Neural cell (in vitro differentiated cells): ENCODE measurements around the gene ZBED4. TPM values are rescaled to one million over a fixed set of nuclear protein-coding genes. Genes with fewer than 3 reads are reported as not detected.
A peak's percentile ranks its signal among the peaks of the same experiment; 100 is the strongest.

Experiments
- H2AFZ ChIP-seq: fragments of 200-600, 300-800 bp; sonication (generic), shearing (Covaris generic); 2 replicates; pipeline ENCODE4 v1.6.0; 2014; ENCODE audit warnings: low read depth, mild to moderate bottlenecking, antibody characterized with exemption, low read length, moderate library complexity
- H3F3A ChIP-seq: fragments of 200-600 bp; shearing (Covaris generic); 2 replicates; pipeline ENCODE4 v1.6.1; 2016; ENCODE audit warnings: mild to moderate bottlenecking, moderate library complexity, mixed read lengths, antibody characterized with exemption, low read length; ENCODE audit not compliant: insufficient read depth, poor library complexity, severe bottlenecking
- H3K27ac ChIP-seq: fragments of 200-600, 300-800 bp; sonication (generic), shearing (Covaris generic); 2 replicates; pipeline ENCODE4 v1.5.1; 2014; ENCODE audit warnings: mild to moderate bottlenecking, low read length, moderate library complexity
- H3K27me3 ChIP-seq: fragments of 300-800, 200-600 bp; sonication (generic), shearing (Covaris generic); 2 replicates; pipeline ENCODE4 v1.6.0; 2014; ENCODE audit warnings: mild to moderate bottlenecking, low read depth, low read length, moderate library complexity; ENCODE audit not compliant: insufficient read depth
- H3K36me3 ChIP-seq: fragments of 300-800, 200-600 bp; sonication (generic), shearing (Covaris generic); 2 replicates; pipeline ENCODE4 v1.5.1; 2014; ENCODE audit warnings: mild to moderate bottlenecking, antibody characterized with exemption, low read length, moderate library complexity; ENCODE audit not compliant: insufficient read depth
- H3K4me2 ChIP-seq: fragments of 300-800, 200-600 bp; sonication (generic), shearing (Covaris generic); 2 replicates; pipeline ENCODE4 v1.6.0; 2014; ENCODE audit warnings: mild to moderate bottlenecking, low read length
- H3K4me3 ChIP-seq: fragments of 300-800, 200-600 bp; sonication (generic), shearing (Covaris generic); 2 replicates; pipeline ENCODE4 v1.5.1; 2014; ENCODE audit warnings: mild to moderate bottlenecking, low read length, moderate library complexity
- H3K79me2 ChIP-seq: fragments of 200-600 bp; shearing (Covaris generic); replicated peaks from 2 replicates; pipeline ENCODE4 v1.6.0; 2014; ENCODE audit warnings: mild to moderate bottlenecking, low read length, moderate library complexity; ENCODE audit not compliant: insufficient read depth
- H3K9ac ChIP-seq: fragments of 300-800, 200-600 bp; sonication (generic), shearing (Covaris generic); 2 replicates; pipeline ENCODE4 v1.6.1; 2016; ENCODE audit warnings: mild to moderate bottlenecking, low read length, mixed read lengths
- H3K9me2 ChIP-seq: fragments of 200-600 bp; shearing (Covaris generic); 2 replicates; pipeline ENCODE4 v1.6.1; 2016; ENCODE audit warnings: mild to moderate bottlenecking, low read length, mixed read lengths; ENCODE audit not compliant: insufficient read depth
- H3K9me3 ChIP-seq: fragments of 200-600, 300-800 bp; sonication (generic), shearing (Covaris generic); 2 replicates; pipeline ENCODE4 v1.6.1; 2016; ENCODE audit warnings: mild to moderate bottlenecking, mixed run types, low read length, moderate library complexity, mixed read lengths
- H4K20me1 ChIP-seq: fragments of 200-600 bp; shearing (Covaris generic); 2 replicates; pipeline ENCODE4 v1.6.1; 2016; ENCODE audit warnings: mild to moderate bottlenecking, mixed run types; ENCODE audit not compliant: insufficient read depth
- CTCF ChIP-seq: fragments of 450-650 bp; IDR thresholded peaks from 2 replicates; pipeline ENCODE4 v1.5.1; 2014; ENCODE audit warnings: antibody characterized with exemption, mild to moderate bottlenecking, moderate library complexity; ENCODE audit not compliant: poor library complexity, severe bottlenecking
- EP300 ChIP-seq: fragments of 450-650 bp; conservative IDR thresholded peaks from 2 replicates; pipeline ENCODE4 v1.6.1; 2014; ENCODE audit warnings: antibody characterized with exemption, mild to moderate bottlenecking, moderate library complexity; ENCODE audit not compliant: poor library complexity, severe bottlenecking
- EZH2 ChIP-seq: fragments of 200-600, 300-800 bp; shearing (Covaris generic), sonication (generic); IDR thresholded peaks from 2 replicates; pipeline ENCODE4 v1.6.1; 2014; ENCODE audit warnings: antibody characterized with exemption, low read length, borderline replicate concordance, mild to moderate bottlenecking; ENCODE audit not compliant: insufficient read depth, poor library complexity, severe bottlenecking
- MXI1 ChIP-seq: fragments of 450-650 bp; conservative IDR thresholded peaks from 2 replicates; pipeline ENCODE4 v1.6.1; 2014; ENCODE audit warnings: antibody characterized with exemption, mild to moderate bottlenecking; ENCODE audit not compliant: poor library complexity, severe bottlenecking
- POLR2AphosphoS5 ChIP-seq: IDR thresholded peaks from 2 replicates; pipeline ENCODE4 v1.6.1; 2012
- RAD21 ChIP-seq: fragments of 450-650 bp; conservative IDR thresholded peaks from 2 replicates; pipeline ENCODE4 v1.6.1; 2014; ENCODE audit warnings: antibody characterized with exemption, mild to moderate bottlenecking, moderate library complexity
- REST ChIP-seq: IDR thresholded peaks from 2 replicates; pipeline ENCODE4 v1.6.1; 2012; ENCODE audit warnings: borderline replicate concordance
- SMC3 ChIP-seq: fragments of 450-650 bp; conservative IDR thresholded peaks from 2 replicates; pipeline ENCODE4 v1.6.1; 2014; ENCODE audit warnings: antibody characterized with exemption, mild to moderate bottlenecking, moderate library complexity; ENCODE audit not compliant: poor library complexity
- TAF1 ChIP-seq: IDR thresholded peaks from 2 replicates; pipeline ENCODE4 v1.6.1; 2012; ENCODE audit warnings: low read depth
- polyA plus RNA-seq: library from polyadenylated mRNA; depleted of rRNA; stranded (reverse); fragments of >200 nt; gene quantifications from 2 replicates; pipeline ENCODE4 v1.2.3, GENCODE V29; 2014

The ZBED4 gene
- polyA plus RNA-seq, 1 donor from 2014 or later: 15.0 TPM

DNA sequence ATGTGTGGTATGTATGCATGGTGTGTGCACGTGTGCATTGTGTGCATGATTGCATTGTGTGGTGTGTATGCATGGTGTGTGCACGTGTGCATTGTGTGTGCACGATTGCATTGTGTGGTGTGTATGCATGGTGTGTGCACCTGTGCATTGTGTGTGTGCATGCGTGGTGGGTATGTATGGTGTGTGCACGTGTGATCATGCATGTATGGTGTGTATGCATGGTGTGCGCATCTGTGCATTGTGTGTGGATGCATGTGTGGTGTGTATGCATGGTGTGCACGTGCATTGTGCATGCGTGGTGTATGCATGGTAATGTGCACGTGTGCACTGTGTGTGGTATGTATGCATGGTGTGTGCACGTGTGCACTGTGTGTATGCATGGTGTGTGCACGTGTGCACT lies 47.8 kb downstream of the ZBED4 start:
- Histone ChIP-seq H3K79me2 (no peaks in the 10 kb centered on the region), H3K27me3 (no peaks in the 10 kb centered on the region), H3K9ac (no peak overlapping the region), H3K9me2 (no peaks in the 10 kb centered on the region), H3K27ac (no peak overlapping the region), H4K20me1 (no peaks in the 10 kb centered on the region), H3F3A (no peaks in the 10 kb centered on the region), H3K4me2 (no peak overlapping the region), H3K4me3 (no peak overlapping the region), H2AFZ (no peak overlapping the region), H3K36me3 (peaks cover 10% of the 10 kb centered on the region), H3K9me3 (no peaks in the 10 kb centered on the region)
- TF ChIP-seq POLR2AphosphoS5: peak; percentile 8
- no peak for TF ChIP-seq SMC3

DNA sequence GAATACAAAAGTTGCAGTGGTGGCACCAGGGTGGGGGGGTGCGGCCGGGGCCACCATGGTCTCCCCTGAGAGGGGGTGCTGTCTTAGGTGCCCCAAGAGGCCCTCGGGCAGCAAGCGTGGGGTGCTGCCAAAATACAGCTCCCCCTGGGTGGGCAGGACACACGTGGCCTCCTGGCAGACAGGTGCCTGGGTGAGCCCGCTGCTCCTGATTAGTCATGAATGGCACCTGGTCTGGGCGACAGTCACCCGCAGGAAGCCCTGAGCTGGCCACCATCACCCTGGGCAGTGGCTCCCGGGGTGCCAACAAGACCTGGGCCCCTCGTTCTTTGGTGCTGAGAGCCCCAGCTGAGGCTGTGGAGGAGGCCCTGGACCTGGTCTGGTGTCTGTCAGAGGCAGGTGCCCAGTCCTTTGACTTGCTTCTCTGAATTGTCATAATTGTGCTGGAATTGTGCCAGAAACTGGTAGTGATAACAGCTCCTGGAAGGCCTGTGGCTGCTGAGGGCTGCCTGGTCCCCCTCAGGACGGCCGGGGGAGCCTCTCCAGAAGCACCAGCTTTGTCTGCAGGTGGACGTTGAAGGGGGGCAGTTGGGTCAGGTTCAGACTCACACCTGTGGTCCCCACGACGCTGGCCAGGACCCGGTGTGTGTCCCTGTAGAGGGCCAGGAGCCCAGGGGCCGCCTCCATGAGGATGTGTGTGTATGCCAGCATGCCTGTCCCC lies 49.8 kb downstream of the ZBED4 start:
- Histone ChIP-seq H3K27me3 (no peaks in the 10 kb centered on the region), H2AFZ (no peak overlapping the region), H3K4me2 (no peak overlapping the region), H3F3A (no peaks in the 10 kb centered on the region), H3K27ac (no peak overlapping the region), H3K9ac (no peak overlapping the region), H3K36me3 (peaks cover 10% of the 10 kb centered on the region), H3K4me3 (no peak overlapping the region), H3K79me2 (no peaks in the 10 kb centered on the region), H3K9me2 (no peaks in the 10 kb centered on the region), H4K20me1 (no peaks in the 10 kb centered on the region), H3K9me3 (no peaks in the 10 kb centered on the region)
- no peak for TF ChIP-seq TAF1
- TF ChIP-seq EP300: no peak
- TF ChIP-seq CTCF: no peak
- TF ChIP-seq POLR2AphosphoS5: no peak
- no peak for TF ChIP-seq MXI1
- TF ChIP-seq EZH2: no peak
- no peak for TF ChIP-seq SMC3

DNA sequence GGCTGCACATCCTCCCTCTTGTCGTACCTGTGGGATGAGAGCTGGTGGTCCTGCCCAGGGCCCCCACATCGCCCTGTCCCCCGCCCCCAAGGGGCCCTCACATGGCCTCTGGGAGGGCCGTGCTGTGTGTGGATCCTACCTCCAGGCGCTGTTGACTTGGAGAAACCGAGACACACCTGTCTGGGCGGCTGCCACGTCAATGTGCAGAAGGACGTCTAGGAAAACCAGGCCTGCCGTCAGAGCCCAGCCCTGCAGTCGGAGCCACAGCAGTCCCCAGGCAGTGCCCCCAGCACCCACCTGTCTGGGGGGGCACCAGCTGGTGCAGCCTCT lies 50.4 kb downstream of the ZBED4 start:
- Histone ChIP-seq H4K20me1 (no peaks in the 10 kb centered on the region), H3K27me3 (no peaks in the 10 kb centered on the region), H3K9me2 (no peaks in the 10 kb centered on the region), H3F3A (no peaks in the 10 kb centered on the region), H3K79me2 (no peaks in the 10 kb centered on the region), H3K4me2 (no peak overlapping the region), H3K36me3 (peaks cover 10% of the 10 kb centered on the region), H3K9ac (no peak overlapping the region), H3K9me3 (no peaks in the 10 kb centered on the region), H2AFZ (no peak overlapping the region), H3K27ac (no peak overlapping the region), H3K4me3 (no peak overlapping the region)
- no peak for TF ChIP-seq MXI1
- no peak for TF ChIP-seq RAD21
- TF ChIP-seq REST: no peak
- no peak for TF ChIP-seq POLR2AphosphoS5
- TF ChIP-seq EZH2: no peak
- TF ChIP-seq TAF1: no peak
